Uterus (tissue), 4 donors: ENCODE data around the gene SLC6A15. TPM values are rescaled to one million over a fixed set of nuclear protein-coding genes. Genes with fewer than 3 reads are reported as not detected.

Experiments used
- DNase-seq, 2 donors: peaks; one replicate each; pipeline ENCODE4 v3.0.0-alpha.2; 2019 to 2020
- H3K27ac ChIP-seq, 2 donors: fragments of 200-600 bp; sonication (generic); 1 replicate in 1 of 2; 2 replicates in 1 of 2; pipeline ENCODE4 v1.5.1; 2016 to 2018
- H3K27me3 ChIP-seq, 2 donors: fragments of 200-600 bp; sonication (generic); one replicate each; pipeline ENCODE4 v1.5.1; 2018 to 2019; ENCODE audit warnings: control low read depth in 1 of 2
- H3K36me3 ChIP-seq, 2 donors: fragments of 200-600 bp; sonication (generic); one replicate each; pipeline ENCODE4 v1.5.1; 2019; ENCODE audit warnings: control low read depth in 1 of 2
- H3K4me1 ChIP-seq, 2 donors: fragments of 200-600 bp; sonication (generic); one replicate each; pipeline ENCODE4 v1.5.1; 2018 to 2019; ENCODE audit warnings: control low read depth in 1 of 2
- H3K4me3 ChIP-seq, 2 donors: fragments of 200-600 bp; sonication (generic); 1 replicate in 1 of 2; 2 replicates in 1 of 2; pipeline ENCODE4 v1.5.1; 2018 to 2019; ENCODE audit warnings: mild to moderate bottlenecking in 1 of 2
- H3K9me3 ChIP-seq, 2 donors: fragments of 200-600 bp; sonication (generic); one replicate each; pipeline ENCODE4 v1.5.1; 2019; ENCODE audit warnings: control low read depth in 1 of 2
- CTCF ChIP-seq, 4 experiments: fragments of 200-600 bp in 2 of 4; fragments of 450-650 bp in 2 of 4; sonication (generic) in 2 of 4; IDR thresholded peaks; one replicate each; pipeline ENCODE4 v1.5.1; 2016 to 2019; ENCODE audit warnings: antibody characterized with exemption in 4 of 4, mild to moderate bottlenecking in 2 of 4, moderate library complexity in 1 of 4
- POLR2A ChIP-seq, 2 donors: fragments of 450-650 bp; IDR thresholded peaks; one replicate each; pipeline ENCODE4 v1.6.1; 2016; ENCODE audit warnings: antibody characterized with exemption in 2 of 2, mild to moderate bottlenecking in 1 of 2, moderate library complexity in 1 of 2
- intact Hi-C: fragments of 100-400 bp; cut with DNase I; formaldehyde crosslinking; loops from one replicate; pipeline ENCODE4 v1.15.1; 2023; ENCODE audit warnings: low total_unique reads
- total RNA-seq, 4 donors: library from RNA; depleted of rRNA in 3 of 4; stranded (reverse); fragments of >200 nt in 3 of 4; gene quantifications; one replicate each; pipeline versions ENCODE4 v1.1.0 to v1.2.4, GENCODE V29; 2014 to 2023
- donor health status: DM: yes; HTN: yes; CAD: no.

SLC6A15 gene
- total RNA-seq, 4 donors from 2014 or later, result 0.97 to 6.2 (median 4.4) TPM; not detected in 1

DNA sequence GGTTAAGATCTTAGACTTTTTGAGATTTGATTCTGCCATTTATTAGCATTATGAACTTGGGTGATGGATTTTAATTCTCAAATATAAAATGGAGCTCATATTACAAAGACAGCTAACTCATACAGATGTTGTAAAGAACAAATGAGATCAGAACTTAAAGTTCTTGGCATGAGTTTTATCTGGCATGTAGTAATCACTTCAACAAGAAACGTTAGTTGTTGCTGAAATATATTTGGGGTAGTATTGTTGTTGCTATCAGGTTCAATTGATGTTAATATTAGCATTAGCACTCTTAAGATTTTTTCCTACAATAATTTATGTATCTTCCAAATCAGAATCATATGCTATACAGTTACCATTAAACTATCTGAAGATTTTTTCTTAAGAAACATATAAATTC, 71.0 kb downstream of the SLC6A15 start:
- no peaks in the 10 kb centered on the region for H3K9me3 ChIP-seq
- no peak for TF ChIP-seq POLR2A (IDR thresholded peaks at IDR 0.05)
- TF ChIP-seq CTCF (IDR thresholded peaks at IDR 0.05), result no peak
- H3K27me3 ChIP-seq, result no peaks in the 10 kb centered on the region
- no peak overlapping the region for H3K27ac ChIP-seq
- H3K36me3 ChIP-seq, result no peaks in the 10 kb centered on the region
- no peak for DNase-seq
- no peaks in the 10 kb centered on the region for H3K4me1 ChIP-seq
- H3K4me3 ChIP-seq, result no peak overlapping the region
- intact Hi-C loops, result no loop called here

GRCh38 chr12:84840356-84840755, 72.2 kb downstream of the SLC6A15 start:
- H3K27ac ChIP-seq, result no peak overlapping the region
- no peaks in the 10 kb centered on the region for H3K36me3 ChIP-seq
- H3K27me3 ChIP-seq, result no peaks in the 10 kb centered on the region
- no peak for DNase-seq
- TF ChIP-seq POLR2A (IDR thresholded peaks at IDR 0.05), result no peak
- no peak for TF ChIP-seq CTCF (IDR thresholded peaks at IDR 0.05)
- intact Hi-C loops, result no loop called here
- no peaks in the 10 kb centered on the region for H3K4me1 ChIP-seq
- no peaks in the 10 kb centered on the region for H3K9me3 ChIP-seq
- no peak overlapping the region for H3K4me3 ChIP-seq

DNA sequence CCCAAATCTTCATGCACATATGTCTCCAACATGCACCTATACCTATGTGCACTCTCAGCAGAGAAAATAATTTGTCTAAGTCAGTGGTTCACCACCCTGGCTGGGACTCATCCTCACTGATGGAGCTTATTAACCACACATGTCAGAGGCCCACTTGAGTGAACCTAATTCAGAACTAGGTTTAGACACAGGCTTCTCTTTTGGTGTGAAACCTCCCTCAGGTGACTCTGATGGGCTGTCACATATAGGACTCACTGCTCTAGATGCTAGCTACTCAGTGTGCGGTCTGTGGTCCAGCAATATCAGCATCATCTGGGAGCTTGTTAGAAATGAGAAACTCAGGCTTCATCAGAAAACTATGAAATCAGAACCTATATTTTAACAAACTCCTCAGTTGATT, 85.7 kb downstream of the SLC6A15 start:
- Histone ChIP-seq H3K4me1 (no peaks in the 10 kb centered on the region), H3K27ac (no peak overlapping the region), H3K36me3 (no peaks in the 10 kb centered on the region), H3K9me3 (no peaks in the 10 kb centered on the region), H3K4me3 (no peak overlapping the region), H3K27me3 (no peaks in the 10 kb centered on the region)
- DNase-seq, result no peak
- no peak for TF ChIP-seq POLR2A (IDR thresholded peaks at IDR 0.05)
- no peak for TF ChIP-seq CTCF (IDR thresholded peaks at IDR 0.05)
- intact Hi-C loops, result no loop called here

DNA sequence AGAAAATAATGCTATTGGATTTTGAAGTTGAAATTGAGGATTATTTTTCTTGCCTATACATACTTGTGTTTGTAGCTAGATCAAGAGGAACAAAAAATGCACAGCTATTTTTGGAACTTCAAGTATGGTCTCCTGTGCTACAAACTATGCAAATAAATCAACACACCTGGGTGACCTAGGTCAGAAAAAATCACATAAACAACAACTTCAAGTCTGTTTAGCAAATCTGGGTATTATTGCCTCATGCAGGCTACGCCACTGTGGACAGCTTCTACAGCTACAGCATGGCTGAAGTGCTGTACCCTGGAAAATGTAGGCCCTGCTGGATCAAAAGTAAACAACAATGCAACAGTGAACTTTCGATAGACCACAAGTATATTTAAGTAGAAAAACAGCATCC, 87.5 kb downstream of the SLC6A15 start:
- intact Hi-C loops, result no loop called here
- H3K27me3 ChIP-seq, result no peaks in the 10 kb centered on the region
- TF ChIP-seq CTCF (IDR thresholded peaks at IDR 0.05) (no peak), POLR2A (IDR thresholded peaks at IDR 0.05) (no peak)
- H3K36me3 ChIP-seq, result no peaks in the 10 kb centered on the region
- no peak overlapping the region for H3K4me3 ChIP-seq
- no peak for DNase-seq
- no peak overlapping the region for H3K27ac ChIP-seq
- no peaks in the 10 kb centered on the region for H3K4me1 ChIP-seq
- H3K9me3 ChIP-seq, result no peaks in the 10 kb centered on the region

DNA sequence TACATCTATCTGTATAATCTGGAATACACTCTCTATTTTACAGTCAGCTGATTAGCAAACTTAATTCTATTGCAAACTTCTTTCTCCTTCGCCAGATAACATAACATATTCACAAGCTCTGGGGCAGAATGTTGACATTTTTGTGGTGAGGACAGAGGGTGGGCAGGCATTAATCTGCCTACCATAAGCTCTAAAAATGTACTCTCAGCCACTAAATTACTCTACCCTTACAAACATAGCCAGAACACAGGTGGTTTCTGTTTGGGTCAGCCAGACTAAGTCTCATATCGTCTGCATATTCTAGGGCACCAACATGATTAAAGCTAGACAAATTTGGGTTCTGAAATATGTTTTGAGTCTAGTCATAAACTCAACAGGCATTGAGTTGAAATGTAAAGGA, 90.1 kb downstream of the SLC6A15 start:
- H3K4me3 ChIP-seq, result no peak overlapping the region
- no peak overlapping the region for H3K27ac ChIP-seq
- no peaks in the 10 kb centered on the region for H3K36me3 ChIP-seq
- intact Hi-C loops, result no loop called here
- DNase-seq, result no peak
- no peak for TF ChIP-seq CTCF (IDR thresholded peaks at IDR 0.05)
- TF ChIP-seq POLR2A (IDR thresholded peaks at IDR 0.05), result no peak
- H3K9me3 ChIP-seq, result no peaks in the 10 kb centered on the region
- H3K4me1 ChIP-seq, result no peaks in the 10 kb centered on the region
- no peaks in the 10 kb centered on the region for H3K27me3 ChIP-seq
